HEK293 (cell line): Measurements from ENCODE around the gene NHEJ1.
A peak's percentile ranks its signal among the peaks of the same experiment; 100 is the strongest.

ENCODE experiments used
- CTCF ChIA-PET: fragments of 350-600 bp; formaldehyde crosslinking; extraction: SDS; loops from one replicate; lab custom pipeline; 2021; ENCODE audit warnings: antibody characterized with exemption; lab: Yijun Ruan, JAX
- POLR2A ChIA-PET: fragments of 300-600 bp; formaldehyde crosslinking; extraction: SDS; loops from one replicate; lab custom pipeline; 2020; ENCODE audit warnings: antibody characterized with exemption, inconsistent platforms; lab: Yijun Ruan, JAX
- H3K27ac ChIP-seq: fragments of 200-500 bp; sonication (Bioruptor generic); 2 replicates; pipeline ENCODE4 v1.5.1; 2014; ENCODE audit warnings: low read depth, low read length, control low read depth, inconsistent platforms; ENCODE audit errors: extremely low read depth
- H3K36me3 ChIP-seq, 2 experiments: fragments of 200-500 bp in 1 of 2; sonication (Bioruptor generic) in 1 of 2; 1 replicate in 1 of 2; 2 replicates in 1 of 2; pipeline ENCODE4 v1.5.1; 2014 to 2017; ENCODE audit warnings: inconsistent platforms in 2 of 2, low read length in 2 of 2; ENCODE audit not compliant: control insufficient read depth in 2 of 2, insufficient read depth in 1 of 2
- H3K4me1 ChIP-seq: fragments of 200-500 bp; sonication (Bioruptor generic); 2 replicates; pipeline ENCODE4 v1.5.1; 2014; ENCODE audit warnings: mild to moderate bottlenecking, low read length, inconsistent platforms; ENCODE audit not compliant: control insufficient read depth, insufficient read depth
- H3K4me3 ChIP-seq: 2 replicates; pipeline ENCODE4 v1.5.1; 2011; ENCODE audit warnings: low read depth, mild to moderate bottlenecking, control low read depth, low read length, moderate library complexity
- H3K9me3 ChIP-seq: fragments of 200-500 bp; sonication (Bioruptor generic); 2 replicates; pipeline ENCODE4 v1.5.1; 2014; ENCODE audit warnings: low read depth, low read length, inconsistent platforms; ENCODE audit not compliant: control insufficient read depth, insufficient read depth
- GFI1B ChIP-seq: fragments of 450-650 bp; formaldehyde crosslinking; IDR thresholded peaks from 2 replicates; pipeline ENCODE4 v1.5.1; 2016; ENCODE audit warnings: missing biosample characterization, missing genetic modification characterization
- GLIS1 ChIP-seq: fragments of 450-650 bp; formaldehyde crosslinking; IDR thresholded peaks from 2 replicates; pipeline ENCODE4 v1.5.1; 2016; ENCODE audit warnings: missing biosample characterization, missing genetic modification characterization
- GLIS2 ChIP-seq: fragments of 450-650 bp; formaldehyde crosslinking; IDR thresholded peaks from 2 replicates; pipeline ENCODE4 v1.5.1; 2016; ENCODE audit warnings: missing biosample characterization, missing genetic modification characterization
- KLF16 ChIP-seq: fragments of 450-650 bp; formaldehyde crosslinking; IDR thresholded peaks from 2 replicates; pipeline ENCODE4 v1.5.1; 2017; ENCODE audit warnings: missing biosample characterization, missing genetic modification characterization
- KLF9 ChIP-seq: fragments of 450-650 bp; formaldehyde crosslinking; IDR thresholded peaks from 2 replicates; pipeline ENCODE4 v1.5.1; 2016; ENCODE audit warnings: missing biosample characterization, missing genetic modification characterization, low read depth
- PRDM1 ChIP-seq: fragments of 450-650 bp; formaldehyde crosslinking; IDR thresholded peaks from 2 replicates; pipeline ENCODE4; 2016; ENCODE audit warnings: missing biosample characterization, missing genetic modification characterization
- SP3 ChIP-seq: fragments of 450-650 bp; formaldehyde crosslinking; IDR thresholded peaks from 2 replicates; pipeline ENCODE4 v1.5.1; 2016; ENCODE audit warnings: missing biosample characterization, missing genetic modification characterization
- WT1 ChIP-seq: fragments of 450-650 bp; formaldehyde crosslinking; IDR thresholded peaks from 2 replicates; pipeline ENCODE4 v1.5.1; 2016; ENCODE audit warnings: missing biosample characterization, missing genetic modification characterization
- ZBTB17 ChIP-seq: fragments of 450-650 bp; formaldehyde crosslinking; IDR thresholded peaks from 2 replicates; pipeline ENCODE4 v1.5.1; 2016; ENCODE audit warnings: missing biosample characterization, missing genetic modification characterization
- ZFHX2 ChIP-seq: fragments of 450-650 bp; formaldehyde crosslinking; conservative IDR thresholded peaks from 2 replicates; pipeline ENCODE4 v1.5.1; 2016; ENCODE audit warnings: missing biosample characterization, missing genetic modification characterization
- ZNF169 ChIP-seq: fragments of 450-650 bp; formaldehyde crosslinking; IDR thresholded peaks from 2 replicates; pipeline ENCODE4 v1.5.1; 2016; ENCODE audit warnings: missing biosample characterization, missing genetic modification characterization
- ZNF175 ChIP-seq: fragments of 450-650 bp; formaldehyde crosslinking; IDR thresholded peaks from 2 replicates; pipeline ENCODE4 v1.5.1; 2016; ENCODE audit warnings: missing biosample characterization, missing genetic modification characterization
- ZNF19 ChIP-seq: fragments of 450-650 bp; formaldehyde crosslinking; IDR thresholded peaks from 2 replicates; pipeline ENCODE4; 2016; ENCODE audit warnings: missing biosample characterization, missing genetic modification characterization, low read depth
- ZNF324 ChIP-seq: fragments of 450-650 bp; formaldehyde crosslinking; IDR thresholded peaks from 2 replicates; pipeline ENCODE4 v1.5.1; 2016; ENCODE audit warnings: missing biosample characterization, missing genetic modification characterization
- ZNF335 ChIP-seq: fragments of 450-650 bp; formaldehyde crosslinking; conservative IDR thresholded peaks from 2 replicates; pipeline ENCODE4 v1.5.1; 2016; ENCODE audit warnings: missing biosample characterization, missing genetic modification characterization
- ZNF560 ChIP-seq: fragments of 450-650 bp; formaldehyde crosslinking; IDR thresholded peaks from 2 replicates; pipeline ENCODE4 v1.5.1; 2017; ENCODE audit warnings: missing biosample characterization, missing genetic modification characterization, borderline replicate concordance
- TF ChIP-seq, protein P1 (sequence below): fragments of 450-650 bp; formaldehyde crosslinking; IDR thresholded peaks from 2 replicates; pipeline ENCODE4 v1.5.1; 2016; ENCODE audit warnings: missing biosample characterization, missing genetic modification characterization
- TF ChIP-seq, protein P2 (sequence below): IDR thresholded peaks from 2 replicates; pipeline ENCODE4 v1.6.1; 2011; ENCODE audit warnings: mild to moderate bottlenecking, low read depth, low read length, borderline replicate concordance

The NHEJ1 gene

DNA sequence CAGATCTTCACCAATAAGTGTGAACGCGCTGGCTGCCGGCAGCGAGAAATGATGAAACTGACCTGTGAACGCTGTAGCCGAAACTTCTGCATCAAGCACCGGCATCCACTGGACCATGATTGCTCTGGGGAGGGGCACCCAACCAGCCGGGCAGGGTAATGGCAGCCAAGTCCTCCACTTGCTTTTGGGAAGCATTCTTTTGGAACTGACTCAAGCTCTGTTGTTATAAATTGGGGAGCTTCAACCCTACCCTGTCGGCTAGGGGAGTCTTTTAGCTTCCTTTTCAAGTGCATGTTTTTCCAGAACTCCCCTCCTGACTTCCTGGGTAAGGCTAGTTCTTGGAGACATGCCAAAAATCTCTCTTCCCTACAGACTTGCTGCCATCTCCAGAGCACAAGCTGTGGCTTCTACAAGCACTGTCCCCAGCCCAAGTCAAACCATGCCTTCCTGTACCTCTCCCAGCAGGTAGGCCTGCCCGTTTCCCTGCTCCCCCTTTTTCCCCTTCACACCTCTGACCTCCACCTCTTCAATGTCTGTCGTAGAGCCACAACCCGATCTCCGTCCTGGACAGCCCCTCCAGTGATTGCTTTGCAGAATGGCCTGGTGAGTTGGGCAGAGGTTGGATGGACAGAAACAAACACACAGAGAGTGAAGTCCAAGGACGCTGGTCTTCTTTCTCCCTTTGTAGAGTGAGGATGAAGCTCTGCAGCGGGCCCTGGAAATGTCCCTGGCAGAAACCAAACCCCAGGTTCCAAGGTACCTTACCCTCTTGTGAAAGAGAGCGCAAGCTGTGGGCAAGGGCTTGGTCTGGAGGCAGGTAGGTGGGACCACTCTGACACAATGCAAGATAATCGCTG lies 47.5 kb upstream of the NHEJ1 start:
- no peak overlapping the region for H3K4me3 ChIP-seq
- ChIA-PET CTCF (interaction anchor here (0.7 to 3.2 kb wide), 4 partner anchors 35 to 499 kb away, joined by 3 to 8 read pairs (median 4); no protein-coding TSS in a partner anchor), POLR2A (interaction anchor here (1.4 to 2.6 kb wide), 5 partner anchors 10 to 71 kb away, joined by 8 to 27 read pairs (median 11); partner anchors contain the start of genes ABCB6, ANKZF1, ATG9A and CNPPD1)
- peaks cover 8% of the 10 kb centered on the region for H3K4me1 ChIP-seq
- TF ChIP-seq, protein P1, sequence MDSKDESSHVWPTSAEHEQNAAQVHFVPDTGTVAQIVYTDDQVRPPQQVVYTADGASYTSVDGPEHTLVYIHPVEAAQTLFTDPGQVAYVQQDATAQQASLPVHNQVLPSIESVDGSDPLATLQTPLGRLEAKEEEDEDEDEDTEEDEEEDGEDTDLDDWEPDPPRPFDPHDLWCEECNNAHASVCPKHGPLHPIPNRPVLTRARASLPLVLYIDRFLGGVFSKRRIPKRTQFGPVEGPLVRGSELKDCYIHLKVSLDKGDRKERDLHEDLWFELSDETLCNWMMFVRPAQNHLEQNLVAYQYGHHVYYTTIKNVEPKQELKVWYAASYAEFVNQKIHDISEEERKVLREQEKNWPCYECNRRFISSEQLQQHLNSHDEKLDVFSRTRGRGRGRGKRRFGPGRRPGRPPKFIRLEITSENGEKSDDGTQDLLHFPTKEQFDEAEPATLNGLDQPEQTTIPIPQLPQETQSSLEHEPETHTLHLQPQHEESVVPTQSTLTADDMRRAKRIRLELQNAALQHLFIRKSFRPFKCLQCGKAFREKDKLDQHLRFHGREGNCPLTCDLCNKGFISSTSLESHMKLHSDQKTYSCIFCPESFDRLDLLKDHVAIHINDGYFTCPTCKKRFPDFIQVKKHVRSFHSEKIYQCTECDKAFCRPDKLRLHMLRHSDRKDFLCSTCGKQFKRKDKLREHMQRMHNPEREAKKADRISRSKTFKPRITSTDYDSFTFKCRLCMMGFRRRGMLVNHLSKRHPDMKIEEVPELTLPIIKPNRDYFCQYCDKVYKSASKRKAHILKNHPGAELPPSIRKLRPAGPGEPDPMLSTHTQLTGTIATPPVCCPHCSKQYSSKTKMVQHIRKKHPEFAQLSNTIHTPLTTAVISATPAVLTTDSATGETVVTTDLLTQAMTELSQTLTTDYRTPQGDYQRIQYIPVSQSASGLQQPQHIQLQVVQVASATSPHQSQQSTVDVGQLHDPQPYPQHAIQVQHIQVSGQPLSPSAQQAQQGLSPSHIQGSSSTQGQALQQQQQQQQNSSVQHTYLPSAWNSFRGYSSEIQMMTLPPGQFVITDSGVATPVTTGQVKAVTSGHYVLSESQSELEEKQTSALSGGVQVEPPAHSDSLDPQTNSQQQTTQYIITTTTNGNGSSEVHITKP, result peak; percentile 97
- TF ChIP-seq WT1 (no peak), ZNF560 (tag by site-specific recombination) (no peak), GFI1B (tag by site-specific recombination) (no peak)
- no peaks in the 10 kb centered on the region for H3K9me3 ChIP-seq
- H3K36me3 ChIP-seq, result peaks cover 12 to 54% of the 10 kb centered on the region in 2 experiments; a peak in 2 of 3 replicates
- no peak overlapping the region for H3K27ac ChIP-seq

GRCh38 chr2:219207134-219207883 lies 46.7 kb upstream of the NHEJ1 start:
- Histone ChIP-seq H3K4me1 (peaks cover 8% of the 10 kb centered on the region), H3K27ac (no peak overlapping the region; the same call in 1 of the 2 replicates), H3K4me3 (peak overlapping the region; percentile 76), H3K9me3 (no peaks in the 10 kb centered on the region), H3K36me3 (peaks cover 9 to 46% of the 10 kb centered on the region in 2 experiments; a peak in 2 of 3 replicates)
- ChIA-PET CTCF (interaction anchor here (0.7 to 3.2 kb wide), 5 partner anchors 34 to 499 kb away, joined by 3 to 8 read pairs (median 3); partner anchors contain the start of genes GLB1L and STK16), POLR2A (interaction anchor here (0.6 to 2.6 kb wide), 16 partner anchors 11 to 337 kb away, joined by 3 to 42 read pairs (median 6); partner anchors contain the start of genes ABCB6, ANKZF1, ATG9A and CNPPD1)
- TF ChIP-seq PRDM1 (tag by site-specific recombination) (no peak), ZNF169 (tag by site-specific recombination) (no peak), KLF9 (tag by site-specific recombination) (peak; percentile 27; the same call in 1 of the 2 replicates), ZBTB17 (tag by site-specific recombination) (peak; percentile 40), SP3 (tag by site-specific recombination) (peak; percentile 26; the same call in 1 of the 2 replicates), ZNF19 (tag by site-specific recombination) (no peak), GLIS1 (tag by site-specific recombination) (no peak), ZNF324 (tag by site-specific recombination) (no peak), KLF16 (tag by site-specific recombination) (peak; percentile 12; the same call in 1 of the 2 replicates), ZNF175 (no peak), GLIS2 (tag by site-specific recombination) (peak; percentile 35; the same call in 1 of the 2 replicates), ZNF335 (tag by site-specific recombination) (peak; percentile 71), ZFHX2 (tag by site-specific recombination) (no peak)
- TF ChIP-seq, protein P2, sequence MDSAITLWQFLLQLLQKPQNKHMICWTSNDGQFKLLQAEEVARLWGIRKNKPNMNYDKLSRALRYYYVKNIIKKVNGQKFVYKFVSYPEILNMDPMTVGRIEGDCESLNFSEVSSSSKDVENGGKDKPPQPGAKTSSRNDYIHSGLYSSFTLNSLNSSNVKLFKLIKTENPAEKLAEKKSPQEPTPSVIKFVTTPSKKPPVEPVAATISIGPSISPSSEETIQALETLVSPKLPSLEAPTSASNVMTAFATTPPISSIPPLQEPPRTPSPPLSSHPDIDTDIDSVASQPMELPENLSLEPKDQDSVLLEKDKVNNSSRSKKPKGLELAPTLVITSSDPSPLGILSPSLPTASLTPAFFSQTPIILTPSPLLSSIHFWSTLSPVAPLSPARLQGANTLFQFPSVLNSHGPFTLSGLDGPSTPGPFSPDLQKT, result no peak
